WTC11 (cell line): ENCODE results near the gene SIM2.

Experiments
- ATF1 ChIP-seq: sonication (generic); formaldehyde crosslinking; IDR thresholded peaks from 2 replicates; pipeline ENCODE4 v1.8.1; 2023; ENCODE audit warnings: mild to moderate bottlenecking, moderate library complexity, missing genetic modification reagents
- CTCF ChIP-seq: fragments of 200-600 bp; IDR thresholded peaks from 2 replicates; pipeline ENCODE4 v1.8.0; 2022; ENCODE audit warnings: antibody characterized with exemption
- ZNF263 ChIP-seq: sonication (generic); formaldehyde crosslinking; IDR thresholded peaks from 2 replicates; pipeline ENCODE4 v1.8.1; 2022; ENCODE audit warnings: low read depth, mild to moderate bottlenecking, moderate library complexity, missing genetic modification reagents
- TF ChIP-seq, protein P1 (sequence below): sonication (generic); formaldehyde crosslinking; IDR thresholded peaks from 2 replicates; pipeline ENCODE4 v1.8.0; 2022; ENCODE audit warnings: mild to moderate bottlenecking, missing genetic modification reagents

DNA sequence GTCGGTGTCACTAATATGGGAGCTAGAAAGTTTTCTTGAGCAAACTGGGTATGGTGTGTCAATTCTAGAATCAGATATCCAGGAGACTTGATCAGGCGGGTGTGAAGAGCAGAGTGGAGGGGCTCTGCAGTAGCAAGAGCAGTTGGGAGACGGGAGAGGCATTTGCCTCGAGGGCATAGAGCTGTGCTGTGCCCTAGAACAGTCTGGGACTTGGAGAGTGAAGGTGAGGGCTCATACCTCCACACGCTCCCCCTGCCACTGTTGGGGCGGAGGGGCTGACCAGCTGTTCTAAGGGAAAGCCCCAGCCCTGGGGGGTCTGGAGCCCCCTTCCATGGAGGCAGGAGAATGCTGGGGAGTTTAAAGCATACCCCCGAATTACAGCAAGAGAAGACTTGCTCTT, 33.8 kb downstream of the SIM2 start:
- TF ChIP-seq CTCF = no peak
- TF ChIP-seq ZNF263 (CRISPR knock-in tag) = no peak
- TF ChIP-seq ATF1 = no peak
- TF ChIP-seq, protein P1, sequence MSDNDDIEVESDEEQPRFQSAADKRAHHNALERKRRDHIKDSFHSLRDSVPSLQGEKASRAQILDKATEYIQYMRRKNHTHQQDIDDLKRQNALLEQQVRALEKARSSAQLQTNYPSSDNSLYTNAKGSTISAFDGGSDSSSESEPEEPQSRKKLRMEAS (CRISPR knock-in tag) = no peak
